ENCODE data around the gene ARL10. TPM values are rescaled to one million over a fixed set of nuclear protein-coding genes. Genes with fewer than 3 reads are reported as not detected.

ARL10 gene
- total and polyA plus RNA-seq, 2 donors (not counting 1 experiment from before 2014, with no cell fraction given): 13.1 to 27.9 TPM

DNA sequence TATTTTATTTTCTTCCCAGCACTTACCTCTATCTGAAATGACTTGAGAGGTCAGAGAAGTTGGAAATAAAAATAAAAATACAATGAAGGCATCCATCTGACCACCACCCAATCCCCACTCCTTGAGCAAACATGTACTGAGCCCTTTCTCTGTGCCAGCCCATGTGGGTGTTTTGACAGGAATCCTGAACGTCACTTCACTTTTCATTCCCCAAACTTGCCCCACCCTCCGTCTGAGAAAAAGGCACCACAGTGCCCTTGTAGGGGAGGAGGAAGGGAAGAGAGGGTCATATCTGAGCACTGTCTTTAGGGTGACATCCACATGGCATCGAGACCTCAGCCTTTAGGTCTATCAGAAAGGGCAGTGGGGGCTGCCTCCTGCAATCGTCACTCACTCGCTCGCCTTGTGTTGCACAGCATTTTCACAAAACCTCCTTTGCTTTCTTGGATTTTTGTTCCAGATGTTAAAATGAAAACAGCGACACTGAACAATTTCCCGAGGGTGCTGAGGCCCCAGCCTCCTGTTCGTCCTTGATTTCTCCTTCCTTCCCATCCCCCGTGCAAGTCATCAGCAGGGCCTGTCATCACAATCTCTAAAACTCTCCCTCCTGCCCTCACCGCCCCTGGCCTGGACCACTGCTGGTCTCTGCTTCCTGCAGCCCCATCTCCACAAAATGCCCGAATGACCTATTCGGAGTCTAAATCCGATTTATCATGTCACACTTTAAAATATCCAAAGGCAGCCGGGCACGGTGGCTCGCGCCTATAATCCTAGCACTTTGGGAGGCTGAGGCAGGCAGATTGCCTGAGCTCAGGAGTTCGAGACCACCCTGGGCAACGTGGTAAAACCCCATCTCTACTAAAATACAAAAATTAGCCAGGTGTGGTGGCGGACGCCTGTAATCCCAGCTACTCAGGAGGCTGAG is 36.3 kb downstream of the ARL10 start:
- H3K4me2 ChIP-seq (replicated peaks; ENCODE audit: low read depth, low read length, poor library complexity, severe bottlenecking): no peak overlapping the region
- CTCF ChIA-PET: no interaction called here
- DNase-seq: no peak

More for the DNA sequence above, 36.3 kb downstream of the ARL10 start:
- Histone ChIP-seq H3K27me3 (replicated peaks in 1 of 4; ENCODE audit: control extremely low read depth in 1 of 4, control insufficient read depth in 3 of 4, insufficient read depth in 4 of 4, low read length in 3 of 4) (no peaks in the 10 kb centered on the region), H3K36me3 (replicated peaks in 1 of 2; ENCODE audit: control extremely low read depth in 1 of 2, control insufficient read depth in 1 of 2, extremely low read depth in 1 of 2, insufficient read depth in 2 of 2, low read length in 1 of 2) (peaks cover 1 to 7% of the 10 kb centered on the region in 2 experiments), H4K20me1 (ENCODE audit: control insufficient read depth, insufficient read depth, low read length, poor library complexity, severe bottlenecking) (no peaks in the 10 kb centered on the region), H3K4me1 (ENCODE audit: control insufficient read depth in 2 of 2, insufficient read depth in 2 of 2, low read length in 2 of 2) (no peaks in the 10 kb centered on the region), H3K79me2 (ENCODE audit: control insufficient read depth, insufficient read depth, low read length) (no peaks in the 10 kb centered on the region), H2AFZ (ENCODE audit: insufficient read depth, low read depth, low read length, poor library complexity, severe bottlenecking) (no peak overlapping the region), H3K9me3 (ENCODE audit: control extremely low read depth in 1 of 3, control insufficient read depth in 2 of 3, insufficient read depth in 1 of 3, low read length in 2 of 3) (no peaks in the 10 kb centered on the region), H3K27ac (ENCODE audit: low read length in 2 of 2) (no peak overlapping the region), H3K4me3 (ENCODE audit: control extremely low read depth in 1 of 5, extremely low read depth in 1 of 5, insufficient read depth in 1 of 5, low read depth in 2 of 5, low read length in 4 of 5) (no peak overlapping the region), H3K9ac (ENCODE audit: low read length) (no peak overlapping the region)
- Mint-ChIP-seq H3K27me3 (no peaks in the 10 kb centered on the region), H3K9me3 (ENCODE audit: insufficient read depth) (no peaks in the 10 kb centered on the region), H3K4me1 (no peaks in the 10 kb centered on the region), H3K4me3 (no peak overlapping the region), H3K27ac (no peak overlapping the region)
- POLR2A ChIA-PET: no interaction called here
- TF ChIP-seq, protein P1, sequence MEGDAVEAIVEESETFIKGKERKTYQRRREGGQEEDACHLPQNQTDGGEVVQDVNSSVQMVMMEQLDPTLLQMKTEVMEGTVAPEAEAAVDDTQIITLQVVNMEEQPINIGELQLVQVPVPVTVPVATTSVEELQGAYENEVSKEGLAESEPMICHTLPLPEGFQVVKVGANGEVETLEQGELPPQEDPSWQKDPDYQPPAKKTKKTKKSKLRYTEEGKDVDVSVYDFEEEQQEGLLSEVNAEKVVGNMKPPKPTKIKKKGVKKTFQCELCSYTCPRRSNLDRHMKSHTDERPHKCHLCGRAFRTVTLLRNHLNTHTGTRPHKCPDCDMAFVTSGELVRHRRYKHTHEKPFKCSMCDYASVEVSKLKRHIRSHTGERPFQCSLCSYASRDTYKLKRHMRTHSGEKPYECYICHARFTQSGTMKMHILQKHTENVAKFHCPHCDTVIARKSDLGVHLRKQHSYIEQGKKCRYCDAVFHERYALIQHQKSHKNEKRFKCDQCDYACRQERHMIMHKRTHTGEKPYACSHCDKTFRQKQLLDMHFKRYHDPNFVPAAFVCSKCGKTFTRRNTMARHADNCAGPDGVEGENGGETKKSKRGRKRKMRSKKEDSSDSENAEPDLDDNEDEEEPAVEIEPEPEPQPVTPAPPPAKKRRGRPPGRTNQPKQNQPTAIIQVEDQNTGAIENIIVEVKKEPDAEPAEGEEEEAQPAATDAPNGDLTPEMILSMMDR (IDR thresholded peaks at IDR 0.05): no peak
- TF ChIP-seq EZH2 (IDR thresholded peaks at IDR 0.05; ENCODE audit: borderline replicate concordance, insufficient read depth, low read depth, low read length, poor library complexity, severe bottlenecking): no peak
- ATAC-seq (ENCODE audit: low read depth): no peak
- 97% methylated on average over 18 of the region's 22 CpGs for WGBS (ENCODE audit: insufficient coverage)
- intact Hi-C loops (cut with micrococcal nuclease): no loop called here
